ENCODE measurements around the gene CASP8.
"Not testable (repeated sequence)": the region's sequence is repeated elsewhere in the genome, so short reads cannot be mapped to it uniquely, and the experiment has no call there.

The CASP8 gene

GRCh38 chr2:201275990-201276389 is 15.7 kb downstream of the CASP8 start:
- no peak for FAIRE-seq
- DNase-seq (ENCODE audit: insufficient read length) = no peak
- TF ChIP-seq TAF1 (IDR thresholded peaks at IDR 0.05; ENCODE audit: borderline replicate concordance, low read depth, low read length) (no peak), POLR2A (IDR thresholded peaks at IDR 0.05; ENCODE audit: low read depth, low read length) (no peak), POLR2AphosphoS5 (IDR thresholded peaks at IDR 0.05; ENCODE audit: low read depth, low read length) (no peak)

- no peak for DNase-seq (ENCODE audit: insufficient read length)
- TF ChIP-seq POLR2AphosphoS5 (IDR thresholded peaks at IDR 0.05; ENCODE audit: low read depth, low read length) = no peak
- no peak for TF ChIP-seq POLR2A (IDR thresholded peaks at IDR 0.05; ENCODE audit: low read depth, low read length)
- no peak for TF ChIP-seq TAF1 (IDR thresholded peaks at IDR 0.05; ENCODE audit: borderline replicate concordance, low read depth, low read length)
- peak; percentile 5 for FAIRE-seq
Observed at GRCh38 chr2:201276511-201276910, 16.2 kb downstream of the CASP8 start.

GRCh38 chr2:201279079-201279478 is 18.7 kb downstream of the CASP8 start:
- FAIRE-seq = no peak
- DNase-seq (ENCODE audit: insufficient read length) = no peak
- no peak for TF ChIP-seq POLR2AphosphoS5 (IDR thresholded peaks at IDR 0.05; ENCODE audit: low read depth, low read length)
- no peak for TF ChIP-seq POLR2A (IDR thresholded peaks at IDR 0.05; ENCODE audit: low read depth, low read length)
- no peak for TF ChIP-seq TAF1 (IDR thresholded peaks at IDR 0.05; ENCODE audit: borderline replicate concordance, low read depth, low read length)

GRCh38 chr2:201280191-201281040 is 20.1 kb downstream of the CASP8 start:
- TF ChIP-seq POLR2AphosphoS5 (IDR thresholded peaks at IDR 0.05; ENCODE audit: low read depth, low read length) (no peak), TAF1 (IDR thresholded peaks at IDR 0.05; ENCODE audit: borderline replicate concordance, low read depth, low read length) (no peak), POLR2A (IDR thresholded peaks at IDR 0.05; ENCODE audit: low read depth, low read length) (no peak)
- FAIRE-seq = no peak
- no peak for DNase-seq (ENCODE audit: insufficient read length)

- no peak for DNase-seq (ENCODE audit: insufficient read length)
- TF ChIP-seq POLR2A (IDR thresholded peaks at IDR 0.05; ENCODE audit: low read depth, low read length) = no peak
- TF ChIP-seq TAF1 (IDR thresholded peaks at IDR 0.05; ENCODE audit: borderline replicate concordance, low read depth, low read length) = no peak
- no peak for TF ChIP-seq POLR2AphosphoS5 (IDR thresholded peaks at IDR 0.05; ENCODE audit: low read depth, low read length)
- FAIRE-seq = no peak
Observed at GRCh38 chr2:201285499-201285898, 25.2 kb downstream of the CASP8 start.

GRCh38 chr2:201290457-201291148 is 30.3 kb downstream of the CASP8 start:
- FAIRE-seq; DNase-seq (ENCODE audit: insufficient read length): not testable (repeated sequence)

- FAIRE-seq (no peak), DNase-seq (ENCODE audit: insufficient read length) (no peak)
- TF ChIP-seq POLR2A (IDR thresholded peaks at IDR 0.05; ENCODE audit: low read depth, low read length) = no peak
- TF ChIP-seq POLR2AphosphoS5 (IDR thresholded peaks at IDR 0.05; ENCODE audit: low read depth, low read length) = no peak
- no peak for TF ChIP-seq TAF1 (IDR thresholded peaks at IDR 0.05; ENCODE audit: borderline replicate concordance, low read depth, low read length)
Observed at GRCh38 chr2:201298462-201299052, 38.2 kb downstream of the CASP8 start.

- not testable (repeated sequence) for DNase-seq (ENCODE audit: insufficient read length); FAIRE-seq
Observed at GRCh38 chr2:201299929-201300328, 39.6 kb downstream of the CASP8 start.

GRCh38 chr2:201307876-201308275 is 47.5 kb downstream of the CASP8 start:
- no peak for FAIRE-seq
- TF ChIP-seq POLR2A (IDR thresholded peaks at IDR 0.05; ENCODE audit: low read depth, low read length) (no peak), TAF1 (IDR thresholded peaks at IDR 0.05; ENCODE audit: borderline replicate concordance, low read depth, low read length) (no peak), POLR2AphosphoS5 (IDR thresholded peaks at IDR 0.05; ENCODE audit: low read depth, low read length) (no peak)

GRCh38 chr2:201308914-201309313 is 48.6 kb downstream of the CASP8 start:
- FAIRE-seq (no peak), DNase-seq (ENCODE audit: insufficient read length) (no peak)
- no peak for TF ChIP-seq POLR2A (IDR thresholded peaks at IDR 0.05; ENCODE audit: low read depth, low read length)
- TF ChIP-seq TAF1 (IDR thresholded peaks at IDR 0.05; ENCODE audit: borderline replicate concordance, low read depth, low read length) = no peak
- no peak for TF ChIP-seq POLR2AphosphoS5 (IDR thresholded peaks at IDR 0.05; ENCODE audit: low read depth, low read length)

More at GRCh38 chr2:201307876-201308275, 47.5 kb downstream of the CASP8 start:
- DNase-seq (ENCODE audit: insufficient read length) = no peak

GRCh38 chr2:201313362-201313761 is 53.0 kb downstream of the CASP8 start:
- no peak for TF ChIP-seq POLR2A (IDR thresholded peaks at IDR 0.05; ENCODE audit: low read depth, low read length)
- TF ChIP-seq TAF1 (IDR thresholded peaks at IDR 0.05; ENCODE audit: borderline replicate concordance, low read depth, low read length) = no peak
- TF ChIP-seq POLR2AphosphoS5 (IDR thresholded peaks at IDR 0.05; ENCODE audit: low read depth, low read length) = no peak
- FAIRE-seq = no peak
- no peak for DNase-seq (ENCODE audit: insufficient read length)

- DNase-seq (ENCODE audit: insufficient read length) = no peak
- FAIRE-seq = no peak
Observed at GRCh38 chr2:201319511-201319910, 59.2 kb downstream of the CASP8 start.

More at GRCh38 chr2:201319511-201319910, 59.2 kb downstream of the CASP8 start:
- TF ChIP-seq POLR2A (IDR thresholded peaks at IDR 0.05; ENCODE audit: low read depth, low read length) = no peak
- no peak for TF ChIP-seq POLR2AphosphoS5 (IDR thresholded peaks at IDR 0.05; ENCODE audit: low read depth, low read length)
- TF ChIP-seq TAF1 (IDR thresholded peaks at IDR 0.05; ENCODE audit: borderline replicate concordance, low read depth, low read length) = no peak

Measured in GM12892 (cell line).